ENCODE data around the gene NOP58.
A peak's percentile ranks its signal among the peaks of the same experiment; 100 is the strongest.
"Not testable (repeated sequence)": the region's sequence is repeated elsewhere in the genome, so short reads cannot be mapped to it uniquely, and the experiment has no call there.

NOP58 gene, protein sequence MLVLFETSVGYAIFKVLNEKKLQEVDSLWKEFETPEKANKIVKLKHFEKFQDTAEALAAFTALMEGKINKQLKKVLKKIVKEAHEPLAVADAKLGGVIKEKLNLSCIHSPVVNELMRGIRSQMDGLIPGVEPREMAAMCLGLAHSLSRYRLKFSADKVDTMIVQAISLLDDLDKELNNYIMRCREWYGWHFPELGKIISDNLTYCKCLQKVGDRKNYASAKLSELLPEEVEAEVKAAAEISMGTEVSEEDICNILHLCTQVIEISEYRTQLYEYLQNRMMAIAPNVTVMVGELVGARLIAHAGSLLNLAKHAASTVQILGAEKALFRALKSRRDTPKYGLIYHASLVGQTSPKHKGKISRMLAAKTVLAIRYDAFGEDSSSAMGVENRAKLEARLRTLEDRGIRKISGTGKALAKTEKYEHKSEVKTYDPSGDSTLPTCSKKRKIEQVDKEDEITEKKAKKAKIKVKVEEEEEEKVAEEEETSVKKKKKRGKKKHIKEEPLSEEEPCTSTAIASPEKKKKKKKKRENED

DNA sequence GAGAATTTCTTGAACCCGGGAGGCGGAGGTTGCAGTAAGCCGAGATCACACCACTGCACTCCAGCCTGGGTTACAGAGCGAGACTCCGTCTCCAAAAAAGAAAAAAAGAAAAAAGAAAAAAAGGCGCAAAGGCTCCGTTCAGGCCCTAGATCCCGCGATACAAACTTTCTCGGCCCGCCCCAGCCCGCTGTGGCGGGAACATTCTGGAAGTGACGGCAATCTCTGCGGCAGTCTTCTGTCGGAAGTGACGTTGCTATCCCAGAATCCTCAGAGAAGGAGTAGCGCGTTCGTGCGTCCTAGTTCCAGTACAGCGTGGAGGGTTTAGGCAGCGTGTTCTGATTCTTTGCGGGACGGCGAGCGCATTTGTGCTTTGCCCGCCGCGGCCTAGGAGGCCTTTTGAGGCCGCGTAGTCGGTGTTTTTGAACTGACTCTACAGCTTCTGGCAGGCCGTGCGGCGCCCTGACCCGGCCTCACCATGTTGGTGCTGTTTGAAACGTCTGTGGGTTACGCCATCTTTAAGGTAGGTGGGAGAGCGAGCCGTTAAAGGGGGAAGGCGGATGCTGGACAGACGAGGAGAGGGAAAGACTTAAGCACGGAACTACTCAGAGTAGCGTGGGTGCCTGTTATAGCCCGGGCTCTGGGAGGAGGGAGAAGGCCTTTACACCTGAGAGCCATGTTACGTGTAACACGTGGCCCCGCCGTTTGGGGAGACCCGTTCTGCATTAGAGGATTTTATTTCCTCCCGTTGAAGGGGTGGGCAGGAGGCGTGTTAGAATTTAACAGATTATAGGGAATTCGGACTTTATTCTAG is at the start of gene NOP58:
TSS of gene NOP58 (plus strand) at position 297 of the 811 bp plus-strand sequence. CDS start at position 476, 179 bp downstream.
- peak; percentile 87 for DNase-seq (ENCODE audit: low read depth)

DNA sequence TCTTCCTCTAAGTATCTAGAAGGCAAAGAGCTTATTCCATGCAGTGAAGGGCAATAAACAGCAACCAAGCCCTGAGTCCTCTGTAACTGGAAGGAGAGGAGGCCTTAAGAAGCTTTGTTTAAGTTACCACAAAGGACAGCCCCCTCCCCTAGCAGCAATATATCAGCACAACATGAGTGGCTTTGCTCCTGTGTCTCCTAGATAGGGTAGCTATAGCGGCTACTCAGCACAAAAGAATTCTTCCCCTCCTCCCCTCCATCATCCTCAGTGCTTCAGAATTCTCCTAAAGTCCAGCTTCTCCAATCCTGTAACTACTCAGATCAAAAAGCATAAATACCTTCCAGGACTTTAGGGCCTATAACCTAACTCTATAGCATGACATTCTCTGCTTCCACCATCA is 43.7 kb upstream of the NOP58 start:
- DNase-seq (ENCODE audit: low read depth): no peak

DNA sequence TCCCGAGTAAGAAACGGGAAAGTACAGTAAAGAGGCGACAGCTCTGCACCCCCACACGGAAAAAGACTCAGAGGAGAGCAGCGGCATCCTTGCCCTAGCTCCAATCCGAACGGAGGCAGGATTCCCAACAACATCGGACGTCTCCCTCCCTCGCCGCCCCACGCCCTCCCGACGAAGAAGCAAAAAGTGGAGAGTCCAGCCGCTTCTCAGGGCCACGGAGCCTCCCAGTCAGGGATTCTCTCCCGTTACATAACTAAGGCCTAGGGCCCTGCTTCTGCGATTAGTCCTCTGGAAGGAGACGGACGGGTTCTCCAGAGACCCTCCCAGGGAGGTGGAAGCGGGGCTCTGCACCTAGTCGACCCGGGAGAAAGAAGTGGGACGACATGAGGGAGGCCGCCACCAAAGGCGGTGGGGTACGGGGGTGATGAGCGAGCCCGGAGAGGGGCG is 27.8 kb upstream of the NOP58 start:
- DNase-seq (ENCODE audit: low read depth): no peak

DNA sequence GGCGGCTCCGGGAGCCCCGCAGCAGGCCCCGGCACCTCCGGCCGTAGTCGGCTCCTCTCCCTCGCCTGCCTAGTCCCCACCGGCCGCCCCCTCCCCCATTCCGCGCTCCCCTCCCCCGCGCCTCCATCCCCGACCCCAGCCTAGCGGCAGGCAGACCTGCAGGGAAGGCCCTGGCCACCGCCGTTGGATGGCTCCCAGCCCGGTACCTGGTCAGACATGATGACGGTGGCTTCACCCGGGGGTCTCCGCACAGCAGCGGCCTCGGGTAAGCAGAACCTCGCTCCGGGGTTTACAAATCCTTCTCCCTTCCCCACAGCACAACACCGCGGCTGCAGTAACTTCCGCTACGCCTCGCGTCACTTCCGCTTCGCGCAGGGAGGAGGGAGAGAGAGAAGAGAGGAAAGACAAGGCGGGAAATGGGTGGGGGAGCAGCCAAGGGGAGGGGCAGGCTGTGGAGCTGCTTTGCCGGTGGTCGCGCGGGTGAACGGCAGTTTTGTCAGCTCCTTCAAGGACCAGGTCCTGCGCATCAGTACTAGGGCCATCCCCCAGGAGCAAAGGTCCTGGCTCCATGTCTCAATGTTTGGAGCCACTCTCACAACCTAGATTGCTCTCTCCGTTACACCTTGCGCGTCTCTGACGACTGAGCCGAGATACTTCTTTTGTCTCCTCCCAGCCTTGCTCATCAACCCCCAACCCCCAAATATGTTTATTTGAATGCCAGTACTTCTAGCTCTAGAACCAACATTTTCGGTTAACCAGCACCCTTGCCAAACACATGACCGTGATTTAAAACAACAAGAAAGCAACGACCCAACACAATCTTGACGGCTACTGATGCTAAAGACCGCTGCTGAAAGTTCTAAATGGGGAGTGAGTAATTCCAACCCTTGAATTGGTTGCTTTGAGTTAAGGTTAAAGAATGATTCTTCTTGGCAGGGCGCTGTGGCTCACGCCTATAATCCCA is 27.0 kb upstream of the NOP58 start, which contains the start of gene SUMO1:
TSS of gene SUMO1 (minus strand) at position 364 of the 964 bp plus-strand sequence. CDS start at position 218, 146 bp downstream.
- peak; percentile 85 for DNase-seq (ENCODE audit: low read depth)

DNA sequence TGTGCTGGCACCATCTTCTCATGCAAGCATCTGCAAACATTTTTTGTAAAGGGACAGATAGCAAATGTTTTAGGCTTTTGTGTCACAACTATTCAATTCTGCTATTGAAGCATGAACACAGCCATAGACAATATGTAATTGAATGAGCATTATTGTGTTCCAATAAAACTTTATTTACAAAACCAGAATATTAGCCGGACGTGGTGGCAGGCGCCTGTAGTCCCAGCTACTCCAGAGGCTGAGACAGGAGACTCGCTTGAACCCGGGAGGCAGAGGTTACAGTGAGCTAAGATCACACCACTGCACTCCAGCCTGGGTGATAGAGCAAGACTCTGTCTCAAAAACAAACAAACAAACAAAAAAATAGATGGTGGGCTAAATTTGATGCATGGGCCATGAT is 17.9 kb upstream of the NOP58 start:
- DNase-seq (ENCODE audit: low read depth): not testable (repeated sequence)

DNA sequence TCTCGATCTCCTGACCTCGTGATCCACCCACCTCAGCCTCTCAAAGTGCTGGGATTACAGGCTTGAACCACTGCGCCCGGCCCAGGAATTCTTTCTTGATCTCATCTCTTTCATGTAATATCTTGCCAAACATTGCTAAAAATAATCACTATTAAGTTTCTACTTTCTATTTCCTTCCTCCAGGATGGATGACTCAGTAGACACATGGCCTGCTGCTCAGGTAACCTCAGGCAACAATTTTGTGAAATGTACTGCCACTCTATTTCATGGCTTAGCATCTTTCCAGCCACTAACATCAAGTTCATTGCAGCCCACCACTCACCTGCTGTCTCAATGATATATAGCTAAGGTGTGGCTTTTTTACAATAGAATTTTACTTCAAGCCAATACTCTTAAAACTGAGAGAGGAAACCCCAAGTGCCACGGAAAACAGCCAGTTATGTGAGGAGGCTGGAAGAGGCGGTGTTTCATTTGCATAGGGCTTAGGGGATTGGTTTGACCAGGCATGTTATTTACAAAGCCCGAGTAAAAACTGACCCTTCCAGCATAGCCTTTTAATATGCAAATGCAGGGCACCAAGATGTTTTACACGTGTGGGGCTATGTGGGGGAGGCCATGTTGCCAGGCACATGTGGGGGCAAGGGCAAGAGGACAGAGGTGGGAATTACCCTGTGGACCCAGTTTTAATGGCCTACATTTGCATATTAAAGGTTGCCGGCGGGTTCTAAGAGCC is 15.9 kb upstream of the NOP58 start:
- DNase-seq (ENCODE audit: low read depth): no peak

DNA sequence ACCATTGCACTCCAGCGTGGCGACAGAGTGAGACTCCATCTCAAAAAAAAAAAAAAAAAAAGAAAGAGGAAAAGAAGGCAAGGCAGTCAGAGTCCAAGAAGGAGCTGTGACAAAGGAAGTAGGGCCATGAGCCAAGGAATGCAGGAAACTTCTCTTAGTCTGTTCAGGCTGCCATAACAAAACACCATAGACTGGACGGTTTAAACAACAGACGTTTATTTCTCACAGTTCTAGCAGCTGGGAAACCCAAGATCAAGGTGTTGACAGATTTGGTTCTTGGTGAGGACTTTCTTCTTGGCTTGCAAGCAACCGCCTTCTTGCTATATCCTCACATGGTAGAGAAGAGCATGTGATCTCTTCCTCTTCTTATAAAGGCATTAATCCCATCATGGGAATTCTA is 14.1 kb upstream of the NOP58 start:
- DNase-seq (ENCODE audit: low read depth): no peak

DNA sequence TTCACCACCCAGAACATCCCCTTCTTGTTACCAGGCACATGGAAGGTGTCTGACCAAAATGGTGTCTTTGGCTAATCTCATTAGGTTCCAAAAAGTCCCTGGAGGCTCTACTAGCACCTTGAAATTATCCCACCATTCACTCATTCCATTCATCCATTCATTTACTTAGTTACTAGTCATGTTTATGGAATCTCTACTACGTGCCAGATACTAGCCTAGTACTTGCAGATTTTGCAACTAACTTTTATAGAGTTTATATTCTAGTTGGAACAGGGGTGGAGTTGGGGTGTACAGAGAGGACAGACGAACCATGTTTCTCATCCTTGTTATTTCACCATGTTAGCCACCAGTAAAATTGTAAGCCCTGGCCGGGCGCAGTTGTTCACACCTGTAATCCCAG is 4.0 kb upstream of the NOP58 start:
- no peak for DNase-seq (ENCODE audit: low read depth)

DNA sequence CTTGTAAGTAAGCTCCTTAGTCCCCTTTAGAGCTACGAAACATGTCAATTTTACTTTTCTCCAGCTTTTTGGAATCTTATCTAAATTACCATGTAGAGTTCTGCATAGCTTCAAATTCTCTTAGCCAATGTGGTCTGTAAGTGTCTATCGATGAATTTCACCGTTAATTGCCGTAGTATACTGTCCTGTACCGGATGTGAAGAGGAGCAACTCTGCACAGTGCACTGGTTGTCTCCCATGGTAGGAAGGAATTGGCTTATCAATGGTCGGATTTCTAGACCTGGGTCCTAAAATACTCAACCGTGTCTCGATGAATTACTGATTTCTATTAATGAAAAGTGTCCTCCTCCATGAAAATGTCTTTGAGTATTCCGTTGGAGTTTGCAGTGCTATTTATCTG is 1.9 kb downstream of the NOP58 start:
- DNase-seq (ENCODE audit: low read depth): no peak

DNA sequence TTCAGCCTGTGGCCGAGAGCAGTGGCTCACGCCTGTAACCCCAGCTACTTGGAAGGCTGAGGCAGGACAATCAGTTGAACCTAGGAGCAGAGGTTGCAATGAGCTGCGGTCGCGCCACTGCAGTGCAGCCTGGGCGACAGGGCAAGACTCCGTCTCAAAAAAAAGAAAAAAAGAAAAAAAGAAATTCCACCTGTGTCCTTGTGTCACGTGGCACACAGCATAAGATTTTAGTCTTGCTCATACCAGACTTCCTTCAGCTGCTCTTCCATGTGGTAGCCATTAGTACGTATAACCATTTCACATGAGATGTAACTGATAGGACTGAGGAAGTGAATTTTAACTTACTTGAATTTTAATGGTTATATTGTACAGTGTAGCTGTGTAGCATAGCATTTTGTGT is 4.0 kb downstream of the NOP58 start:
- peak; percentile 23 for DNase-seq (ENCODE audit: low read depth)

DNA sequence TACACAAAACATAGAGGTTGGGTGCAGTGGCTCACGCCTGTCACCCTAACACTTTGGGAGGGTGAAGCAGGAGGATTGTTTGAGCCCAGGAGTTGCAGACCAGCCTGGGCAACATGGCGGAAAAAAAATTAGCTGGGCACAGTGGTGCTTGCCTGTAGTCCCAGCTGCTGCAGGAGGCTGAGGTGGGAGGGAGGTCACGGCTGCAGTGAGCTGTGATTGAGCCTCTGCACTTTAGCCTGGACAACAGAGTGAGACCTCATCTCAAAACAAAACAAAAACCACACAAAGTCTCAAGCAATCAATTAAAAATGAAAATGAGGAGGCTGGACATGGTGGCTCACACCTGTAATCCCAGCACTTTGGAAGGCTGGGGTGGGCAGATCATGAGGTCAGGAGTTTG is 4.9 kb downstream of the NOP58 start:
- DNase-seq (ENCODE audit: low read depth): no peak

DNA sequence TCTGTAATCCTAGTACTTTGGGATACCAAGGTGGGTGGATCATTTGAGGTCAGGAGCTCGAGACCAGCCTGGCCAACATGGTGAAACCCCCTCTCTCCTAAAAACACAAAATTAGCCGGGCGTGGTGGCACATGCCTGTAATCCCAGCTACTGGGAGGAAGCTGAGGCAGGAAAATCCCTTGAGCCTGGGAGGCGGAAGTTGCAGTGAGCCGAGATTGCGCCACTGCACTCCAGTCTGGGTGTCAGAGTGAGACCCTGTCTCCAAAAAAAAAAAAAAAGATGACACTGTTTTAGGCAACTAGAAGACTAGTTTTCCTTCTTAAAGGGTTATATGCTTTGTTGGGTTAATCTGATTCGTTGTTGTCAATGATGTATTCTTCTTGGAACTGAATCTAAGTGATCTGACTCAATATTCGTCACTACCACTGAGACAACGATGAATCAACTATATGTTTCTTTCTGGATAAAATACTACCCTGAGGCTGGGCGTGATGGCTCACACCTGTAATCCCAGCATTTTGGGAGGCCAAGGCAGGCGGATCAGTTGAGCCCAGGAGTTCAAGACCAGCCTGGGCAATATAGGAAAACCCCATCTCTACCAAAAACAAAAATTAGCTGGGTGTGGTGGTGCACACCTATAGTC is 10.6 kb downstream of the NOP58 start:
- not testable (repeated sequence) for DNase-seq (ENCODE audit: low read depth)

DNA sequence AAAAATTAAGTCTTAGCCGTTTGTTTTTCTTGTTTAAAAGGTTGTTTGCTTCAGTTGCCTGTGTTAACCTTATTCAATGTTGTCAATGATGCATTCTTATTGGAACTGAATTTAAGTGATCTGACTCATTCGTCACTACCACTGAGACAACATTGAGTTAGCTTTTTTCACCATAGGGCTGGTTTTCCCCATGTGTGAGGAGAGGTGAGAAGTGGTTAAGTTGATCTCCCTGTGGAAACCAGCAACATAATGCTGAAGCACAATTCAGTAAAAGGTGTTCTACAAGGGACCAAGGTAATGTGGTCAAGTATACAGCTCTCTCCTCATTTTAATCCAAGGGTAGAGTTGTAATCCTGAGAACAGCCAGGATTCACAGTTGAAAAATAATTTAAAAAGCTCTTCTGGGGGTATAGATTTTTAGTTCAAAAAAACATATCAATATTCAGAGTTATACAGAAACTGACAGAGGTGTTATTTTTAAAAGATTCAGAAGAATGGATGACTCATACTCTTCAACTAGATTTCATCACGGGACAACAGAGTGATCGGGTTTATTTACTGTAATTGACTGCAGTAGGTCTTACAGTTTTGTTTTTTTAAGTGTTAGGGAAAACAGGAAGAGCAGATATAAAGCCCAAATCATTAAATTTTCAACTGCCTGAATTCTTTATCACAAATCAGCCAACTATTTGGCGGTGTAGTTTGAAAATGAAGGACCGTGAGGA is 12.6 kb downstream of the NOP58 start:
- DNase-seq (ENCODE audit: low read depth): no peak

DNA sequence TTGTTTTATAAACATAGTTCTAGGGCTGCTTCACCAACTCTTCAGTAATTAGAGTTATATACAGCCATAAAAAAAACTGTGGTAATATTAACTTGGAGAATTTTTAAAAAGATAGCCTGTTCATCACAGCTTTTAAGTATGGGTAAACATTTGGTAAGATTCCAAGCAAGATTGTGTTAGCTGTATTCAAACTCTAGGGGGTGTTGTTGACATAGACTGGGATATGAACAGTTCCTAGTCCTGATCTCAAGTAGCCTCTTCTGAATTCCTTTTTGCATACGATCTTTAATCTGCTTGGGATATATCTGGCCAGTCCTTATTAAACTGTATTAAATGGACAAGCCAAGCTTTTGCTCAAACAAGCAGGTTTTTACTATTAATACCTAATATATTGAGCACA is 13.4 kb downstream of the NOP58 start:
- no peak for DNase-seq (ENCODE audit: low read depth)

DNA sequence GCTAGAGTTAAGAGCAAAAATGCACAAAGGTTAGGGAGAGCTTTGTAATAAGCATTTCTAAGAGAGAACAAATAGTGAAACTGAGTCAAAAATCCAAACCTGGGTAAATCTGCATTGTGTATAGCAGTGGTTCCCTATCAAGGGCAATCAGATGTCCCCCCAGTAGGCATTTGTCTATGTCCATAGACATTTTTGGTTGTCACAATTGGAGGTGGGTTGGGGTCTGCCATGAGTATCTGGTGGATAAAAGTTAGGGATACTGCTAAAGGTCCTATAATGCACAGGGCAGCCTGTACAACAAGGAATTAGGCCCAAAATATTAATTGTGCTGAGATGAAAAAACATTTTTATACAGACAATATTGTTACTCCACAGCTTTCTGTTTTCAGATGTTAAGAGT is 21.0 kb downstream of the NOP58 start:
- no peak for DNase-seq (ENCODE audit: low read depth)

DNA sequence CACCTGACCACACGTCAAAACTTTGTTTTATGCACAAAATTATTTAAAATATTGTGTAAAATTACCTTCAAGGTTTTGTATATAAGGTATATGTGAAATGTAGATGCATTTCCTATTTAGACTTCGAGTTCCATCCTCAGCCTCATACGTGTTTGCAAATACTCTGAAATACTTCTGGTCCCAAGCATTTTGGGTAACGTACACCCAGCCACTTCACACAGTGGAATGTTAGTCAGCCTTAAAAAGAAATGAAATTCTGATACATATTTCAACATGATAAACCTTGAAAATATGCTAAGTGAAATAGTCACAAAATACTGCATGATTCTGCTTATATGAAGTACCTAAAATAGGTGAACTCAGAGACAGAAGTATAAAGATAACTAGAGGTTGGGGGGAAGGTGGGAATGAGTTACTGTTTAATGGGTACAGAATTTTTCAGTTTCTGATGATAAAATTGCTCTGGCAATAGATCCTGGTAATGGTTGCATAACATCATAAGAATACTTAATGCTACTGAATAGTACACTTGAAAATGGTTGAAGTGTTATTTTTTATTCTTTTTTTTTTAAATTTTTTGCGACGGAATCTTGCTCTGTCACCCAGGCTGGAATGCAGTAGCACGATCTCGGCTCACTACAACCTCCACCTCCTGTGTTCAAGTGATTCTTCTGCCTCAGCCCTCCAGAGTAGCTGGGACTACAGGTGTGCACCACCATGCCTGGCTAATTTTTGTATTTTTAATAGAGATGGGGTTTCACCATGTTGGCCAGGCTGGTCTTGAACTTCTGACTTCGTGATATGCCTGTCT is 24.0 kb downstream of the NOP58 start:
- no peak for DNase-seq (ENCODE audit: low read depth)

DNA sequence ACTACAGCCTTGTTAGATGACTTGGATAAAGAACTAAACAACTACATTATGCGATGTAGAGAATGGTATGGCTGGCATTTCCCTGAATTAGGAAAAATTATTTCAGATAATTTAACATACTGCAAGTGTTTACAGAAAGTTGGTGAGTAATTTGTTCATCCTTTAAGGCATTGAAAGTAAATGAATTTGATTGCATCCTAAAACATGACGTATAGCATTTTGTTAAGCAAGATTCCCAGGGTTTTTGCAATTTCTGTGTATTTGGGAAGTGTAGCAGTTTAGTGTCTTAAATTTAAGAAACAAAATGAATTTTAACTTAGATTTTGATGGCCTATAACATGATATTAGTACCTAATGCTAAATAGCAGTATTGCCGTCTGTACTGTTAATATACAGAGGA is 24.8 kb downstream of the NOP58 start:
- no peak for DNase-seq (ENCODE audit: low read depth)

DNA sequence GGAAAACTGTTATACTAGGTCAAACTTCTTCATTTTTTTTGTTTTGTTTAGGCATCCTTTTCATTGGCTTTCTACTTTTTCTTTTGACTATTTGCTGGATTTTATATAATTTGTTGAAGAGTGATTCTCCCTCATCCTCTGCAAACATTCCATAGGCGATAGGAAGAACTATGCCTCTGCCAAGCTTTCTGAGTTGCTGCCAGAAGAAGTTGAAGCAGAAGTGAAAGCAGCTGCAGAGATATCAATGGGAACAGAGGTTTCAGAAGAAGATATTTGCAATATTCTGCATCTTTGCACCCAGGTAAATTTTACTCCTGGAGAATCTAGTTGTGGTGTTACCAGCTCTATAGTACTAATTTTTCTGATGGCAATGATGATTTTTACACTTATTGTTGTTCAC is 25.4 kb downstream of the NOP58 start:
- no peak for DNase-seq (ENCODE audit: low read depth)

DNA sequence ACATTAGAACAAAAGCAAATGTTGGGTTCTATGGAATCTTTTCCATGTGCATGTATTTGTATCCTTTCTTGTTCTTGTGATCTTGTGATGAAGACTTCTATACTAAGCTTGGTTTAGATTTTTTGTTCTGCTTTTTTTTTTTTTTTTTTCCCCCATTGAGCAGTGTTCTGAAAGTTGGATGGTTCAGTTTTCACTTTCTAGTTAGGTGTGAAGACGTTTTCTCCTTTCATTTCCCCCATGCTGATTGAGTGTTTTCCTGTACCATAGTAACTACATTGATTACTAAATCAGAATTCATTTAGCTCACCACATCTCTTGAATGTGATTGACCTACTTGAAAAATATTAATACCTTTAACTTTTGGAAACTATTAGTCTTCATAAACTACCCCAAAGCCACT is 34.1 kb downstream of the NOP58 start:
- no peak for DNase-seq (ENCODE audit: low read depth)
